ENCODE data around the gene MOV10. TPM values are rescaled to one million over a fixed set of nuclear protein-coding genes. Genes with fewer than 3 reads are reported as not detected.

MOV10 gene
- total and polyA plus RNA-seq, 2 of the 13 experiments (the other 11 are each of a cell fraction or from before 2014, with no cell fraction given): 56.4 to 58.2 TPM

- TF ChIP-seq ZNF318 (CRISPR knock-in tag; IDR thresholded peaks at IDR 0.05) (no peak), ESRRA (CRISPR knock-in tag; IDR thresholded peaks at IDR 0.05; ENCODE audit: low read depth) (no peak), ATF4 (CRISPR knock-in tag; IDR thresholded peaks at IDR 0.05) (no peak), ZNF558 (CRISPR knock-in tag; IDR thresholded peaks at IDR 0.05; ENCODE audit: borderline replicate concordance) (no peak), SOX6 (IDR thresholded peaks at IDR 0.05) (no peak), SOX6 (CRISPR knock-in tag; IDR thresholded peaks at IDR 0.05) (no peak), TFDP2 (CRISPR knock-in tag; IDR thresholded peaks at IDR 0.05) (no peak), HIVEP1 (CRISPR knock-in tag; IDR thresholded peaks at IDR 0.05) (no peak), POLR2AphosphoS2 (IDR thresholded peaks at IDR 0.05; ENCODE audit: low read depth, low read length) (no peak), MLXIP (CRISPR knock-in tag; IDR thresholded peaks at IDR 0.05; ENCODE audit: borderline replicate concordance) (no peak), ISX (CRISPR knock-in tag; conservative IDR thresholded peaks at IDR 0.05) (no peak), ZFP36L1 (CRISPR knock-in tag; IDR thresholded peaks at IDR 0.05) (no peak), ZFP82 (CRISPR knock-in tag; IDR thresholded peaks at IDR 0.05; ENCODE audit: borderline replicate concordance) (0 out of 2 replicates have a peak, but pooled peaks have one; percentile 56), YEATS4 (CRISPR knock-in tag; IDR thresholded peaks at IDR 0.05; ENCODE audit: borderline replicate concordance) (no peak)
Observed at GRCh38 chr1:112706505-112707220, 32.2 kb downstream of the MOV10 start, which contains the start of gene RHOC (continued).
